ENCODE data around the gene ELK4. TPM values are rescaled to one million over a fixed set of nuclear protein-coding genes. Genes with fewer than 3 reads are reported as not detected.
"Not testable (repeated sequence)": the region's sequence is repeated elsewhere in the genome, so short reads cannot be mapped to it uniquely, and the experiment has no call there.

The ELK4 gene
- total and polyA plus RNA-seq, 4 donors = 11.9 to 23.9 (median 16.0) TPM

- 91% methylated on average over 4 of the region's 11 CpGs for WGBS (ENCODE audit: insufficient coverage)
- no peaks in the 10 kb centered on the region for H3K9me3 ChIP-seq (ENCODE audit: control insufficient read depth, insufficient read depth, low read length)
- H3K27ac ChIP-seq (ENCODE audit: low read depth, low read length) = no peak overlapping the region
- peaks cover 5% of the 10 kb centered on the region for H3K4me1 ChIP-seq (ENCODE audit: control insufficient read depth, insufficient read depth, low read length)
- H3K27me3 ChIP-seq (ENCODE audit: control insufficient read depth, insufficient read depth, low read length) = no peaks in the 10 kb centered on the region
- no peak overlapping the region for H3K4me3 ChIP-seq (ENCODE audit: low read depth, low read length)
- no peaks in the 10 kb centered on the region for H3K36me3 ChIP-seq (ENCODE audit: control insufficient read depth, insufficient read depth, low read length)
- DNase-seq (ENCODE audit: low read depth in 4 of 6, low spot score in 6 of 6) = no peak
Observed at GRCh38 chr1:205652984-205653383, 21.2 kb upstream of the ELK4 start.

DNA sequence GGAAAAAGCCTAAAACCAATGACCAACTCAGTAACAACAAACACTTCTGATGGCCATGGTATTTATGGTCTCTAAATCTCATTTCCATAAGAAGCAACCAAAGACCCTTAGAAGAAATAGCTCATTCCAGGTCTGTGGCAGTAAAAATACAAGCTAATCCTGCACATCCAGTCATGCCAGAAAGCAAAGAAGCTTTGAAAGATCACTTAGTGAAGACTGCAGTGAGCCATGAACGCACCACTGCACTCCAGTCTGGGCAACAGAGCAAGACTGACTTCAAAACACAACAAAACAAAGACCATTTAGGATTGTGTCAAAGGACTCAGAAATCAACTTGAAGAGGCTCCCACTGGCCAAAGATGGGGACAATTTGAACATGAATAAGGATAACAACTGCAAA is 18.4 kb upstream of the ELK4 start:
- Histone ChIP-seq H3K4me3 (ENCODE audit: low read depth, low read length) (no peak overlapping the region), H3K36me3 (ENCODE audit: control insufficient read depth, insufficient read depth, low read length) (no peaks in the 10 kb centered on the region), H3K9me3 (ENCODE audit: control insufficient read depth, insufficient read depth, low read length) (no peaks in the 10 kb centered on the region), H3K4me1 (ENCODE audit: control insufficient read depth, insufficient read depth, low read length) (peaks cover 5% of the 10 kb centered on the region), H3K27ac (ENCODE audit: low read depth, low read length) (no peak overlapping the region), H3K27me3 (ENCODE audit: control insufficient read depth, insufficient read depth, low read length) (no peaks in the 10 kb centered on the region)
- DNase-seq (ENCODE audit: low read depth in 4 of 6, low spot score in 6 of 6) = no peak
- whole genome bisulfite sequencing (ENCODE audit: insufficient coverage) = no CpG with 5 or more reads among the region's 1 CpG

DNA sequence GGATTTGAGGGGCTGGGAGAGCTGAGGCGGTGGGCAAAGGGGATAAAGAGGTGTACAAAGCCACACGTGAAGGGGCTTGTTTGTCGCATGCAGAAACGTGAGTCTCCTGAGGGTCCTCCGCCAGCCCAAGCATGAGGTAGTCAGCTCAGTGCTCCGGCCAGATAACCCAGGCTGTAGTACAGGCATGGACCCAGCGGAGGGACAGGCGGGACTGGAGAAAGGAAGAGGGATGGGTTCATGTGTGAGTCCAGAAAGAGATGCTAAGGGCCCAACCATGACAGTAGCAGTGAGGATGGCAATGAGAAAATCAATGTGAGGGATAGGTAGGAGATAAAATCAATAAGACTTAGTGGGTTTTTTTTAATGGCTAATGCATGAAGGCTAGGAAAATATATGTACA is 13.7 kb upstream of the ELK4 start:
- Histone ChIP-seq H3K4me3 (ENCODE audit: low read depth, low read length) (no peak overlapping the region), H3K4me1 (ENCODE audit: control insufficient read depth, insufficient read depth, low read length) (peaks cover 5% of the 10 kb centered on the region), H3K9me3 (ENCODE audit: control insufficient read depth, insufficient read depth, low read length) (no peaks in the 10 kb centered on the region), H3K27ac (ENCODE audit: low read depth, low read length) (no peak overlapping the region), H3K36me3 (ENCODE audit: control insufficient read depth, insufficient read depth, low read length) (no peaks in the 10 kb centered on the region), H3K27me3 (ENCODE audit: control insufficient read depth, insufficient read depth, low read length) (no peaks in the 10 kb centered on the region)
- DNase-seq (ENCODE audit: low read depth in 4 of 6, low spot score in 6 of 6) = no peak
- WGBS (ENCODE audit: insufficient coverage) = 89% methylated on average over 8 of the region's 8 CpGs

GRCh38 chr1:205642679-205643307 is 11.0 kb upstream of the ELK4 start:
- no peak overlapping the region for H3K27ac ChIP-seq (ENCODE audit: low read depth, low read length)
- H3K9me3 ChIP-seq (ENCODE audit: control insufficient read depth, insufficient read depth, low read length) = no peaks in the 10 kb centered on the region
- DNase-seq (ENCODE audit: low read depth in 4 of 6, low spot score in 6 of 6) = no peak
- 88% methylated on average over 2 of the region's 2 CpGs for whole genome bisulfite sequencing (ENCODE audit: insufficient coverage)
- no peaks in the 10 kb centered on the region for H3K4me1 ChIP-seq (ENCODE audit: control insufficient read depth, insufficient read depth, low read length)
- H3K36me3 ChIP-seq (ENCODE audit: control insufficient read depth, insufficient read depth, low read length) = no peaks in the 10 kb centered on the region
- H3K27me3 ChIP-seq (ENCODE audit: control insufficient read depth, insufficient read depth, low read length) = no peaks in the 10 kb centered on the region
- no peak overlapping the region for H3K4me3 ChIP-seq (ENCODE audit: low read depth, low read length)

GRCh38 chr1:205639567-205639966 is 7.8 kb upstream of the ELK4 start:
- H3K4me3 ChIP-seq (ENCODE audit: low read depth, low read length) = no peak overlapping the region
- no peaks in the 10 kb centered on the region for H3K27me3 ChIP-seq (ENCODE audit: control insufficient read depth, insufficient read depth, low read length)
- no peak for DNase-seq (ENCODE audit: low read depth in 4 of 6, low spot score in 6 of 6)
- WGBS (ENCODE audit: insufficient coverage) = no CpG with 5 or more reads among the region's 1 CpG
- no peak overlapping the region for H3K27ac ChIP-seq (ENCODE audit: low read depth, low read length)
- no peaks in the 10 kb centered on the region for H3K36me3 ChIP-seq (ENCODE audit: control insufficient read depth, insufficient read depth, low read length)
- H3K4me1 ChIP-seq (ENCODE audit: control insufficient read depth, insufficient read depth, low read length) = no peaks in the 10 kb centered on the region
- no peaks in the 10 kb centered on the region for H3K9me3 ChIP-seq (ENCODE audit: control insufficient read depth, insufficient read depth, low read length)

DNA sequence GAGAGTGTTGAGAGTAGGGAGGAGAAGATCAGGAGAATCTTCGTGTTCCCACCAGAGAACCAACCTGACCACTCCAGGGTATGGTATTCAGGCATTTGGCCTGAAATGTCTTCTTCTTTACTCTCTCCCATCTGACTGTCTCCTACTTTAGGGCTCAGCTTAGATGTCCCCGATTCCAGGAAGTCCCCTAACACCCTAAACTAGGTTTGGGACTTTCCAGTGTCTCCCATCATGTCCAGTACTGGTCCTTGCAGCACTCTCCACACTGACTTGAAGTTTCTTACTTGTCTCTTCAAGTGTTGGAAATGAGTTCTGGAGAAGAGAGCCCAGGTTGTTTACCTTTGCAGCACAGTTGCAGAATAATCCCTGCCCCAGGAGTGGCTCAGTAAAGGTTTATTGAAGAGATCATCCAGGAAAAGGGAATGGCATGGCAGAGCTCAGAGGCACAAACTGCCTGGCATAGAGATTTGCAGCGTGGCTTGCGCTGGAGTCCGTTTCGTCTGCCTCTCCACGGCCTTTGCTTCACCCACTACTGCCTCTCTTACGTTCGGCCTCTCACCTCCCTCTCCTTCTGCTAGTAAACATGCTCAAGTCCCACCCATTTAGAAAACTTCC is 6.2 kb upstream of the ELK4 start:
- 90% methylated on average over 9 of the region's 9 CpGs for WGBS (ENCODE audit: insufficient coverage)
- Histone ChIP-seq H3K27ac (ENCODE audit: low read depth, low read length) (no peak overlapping the region), H3K9me3 (ENCODE audit: control insufficient read depth, insufficient read depth, low read length) (no peaks in the 10 kb centered on the region), H3K27me3 (ENCODE audit: control insufficient read depth, insufficient read depth, low read length) (no peaks in the 10 kb centered on the region), H3K4me1 (ENCODE audit: control insufficient read depth, insufficient read depth, low read length) (no peaks in the 10 kb centered on the region), H3K4me3 (ENCODE audit: low read depth, low read length) (no peak overlapping the region), H3K36me3 (ENCODE audit: control insufficient read depth, insufficient read depth, low read length) (no peaks in the 10 kb centered on the region)
- no peak for DNase-seq (ENCODE audit: low read depth in 4 of 6, low spot score in 6 of 6)

DNA sequence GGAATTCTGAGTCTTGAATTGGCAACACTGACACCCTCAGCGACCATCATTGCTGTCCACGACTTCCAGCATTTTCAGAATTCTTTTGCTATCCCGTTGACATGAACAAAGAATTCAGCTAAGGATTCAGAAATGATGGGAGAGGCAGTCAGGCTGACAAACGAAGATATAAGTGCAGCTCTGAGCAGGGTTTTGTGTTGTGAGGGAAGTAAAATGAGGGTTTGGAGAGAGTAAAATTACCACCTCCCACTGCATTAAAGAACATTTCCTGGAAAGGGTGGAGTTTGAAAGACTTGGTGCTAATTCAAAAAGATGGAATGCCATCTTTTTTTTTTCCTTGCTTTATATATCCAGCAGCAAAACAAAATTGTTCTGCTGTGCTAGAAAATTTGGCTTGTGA is 4.9 kb upstream of the ELK4 start:
- no peaks in the 10 kb centered on the region for H3K9me3 ChIP-seq (ENCODE audit: control insufficient read depth, insufficient read depth, low read length)
- H3K27me3 ChIP-seq (ENCODE audit: control insufficient read depth, insufficient read depth, low read length) = no peaks in the 10 kb centered on the region
- H3K36me3 ChIP-seq (ENCODE audit: control insufficient read depth, insufficient read depth, low read length) = no peaks in the 10 kb centered on the region
- peak in 2 of 6 donors; percentile 8 to 44 for DNase-seq (ENCODE audit: low read depth in 4 of 6, low spot score in 6 of 6)
- no peak overlapping the region for H3K27ac ChIP-seq (ENCODE audit: low read depth, low read length)
- H3K4me3 ChIP-seq (ENCODE audit: low read depth, low read length) = no peak overlapping the region
- no CpG with 5 or more reads among the region's 4 CpGs for WGBS (ENCODE audit: insufficient coverage)
- H3K4me1 ChIP-seq (ENCODE audit: control insufficient read depth, insufficient read depth, low read length) = no peaks in the 10 kb centered on the region

- not testable (repeated sequence) for H3K9me3 ChIP-seq (ENCODE audit: control insufficient read depth, insufficient read depth, low read length); H3K4me3 ChIP-seq (ENCODE audit: low read depth, low read length); H3K27ac ChIP-seq (ENCODE audit: low read depth, low read length); H3K36me3 ChIP-seq (ENCODE audit: control insufficient read depth, insufficient read depth, low read length); DNase-seq (ENCODE audit: low read depth in 4 of 6, low spot score in 6 of 6); H3K27me3 ChIP-seq (ENCODE audit: control insufficient read depth, insufficient read depth, low read length); H3K4me1 ChIP-seq (ENCODE audit: control insufficient read depth, insufficient read depth, low read length)
- WGBS (ENCODE audit: insufficient coverage) = 90% methylated on average over 6 of the region's 7 CpGs
Observed at GRCh38 chr1:205636138-205636530, 4.3 kb upstream of the ELK4 start.

GRCh38 chr1:205633421-205633976 is 1.7 kb upstream of the ELK4 start:
- Histone ChIP-seq H3K36me3 (ENCODE audit: control insufficient read depth, insufficient read depth, low read length) (no peaks in the 10 kb centered on the region), H3K4me3 (ENCODE audit: low read depth, low read length) (no peak overlapping the region), H3K4me1 (ENCODE audit: control insufficient read depth, insufficient read depth, low read length) (peaks cover 4% of the 10 kb centered on the region), H3K27ac (ENCODE audit: low read depth, low read length) (no peak overlapping the region), H3K9me3 (ENCODE audit: control insufficient read depth, insufficient read depth, low read length) (no peaks in the 10 kb centered on the region), H3K27me3 (ENCODE audit: control insufficient read depth, insufficient read depth, low read length) (no peaks in the 10 kb centered on the region)
- DNase-seq (ENCODE audit: low read depth in 4 of 6, low spot score in 6 of 6) = peak in 1 of 6 donors; percentile 56
- WGBS (ENCODE audit: insufficient coverage) = 78% methylated on average over 4 of the region's 6 CpGs

- H3K36me3 ChIP-seq (ENCODE audit: control insufficient read depth, insufficient read depth, low read length) = no peaks in the 10 kb centered on the region
- H3K9me3 ChIP-seq (ENCODE audit: control insufficient read depth, insufficient read depth, low read length) = no peaks in the 10 kb centered on the region
- H3K27ac ChIP-seq (ENCODE audit: low read depth, low read length) = peak overlapping the region; percentile 90
- H3K27me3 ChIP-seq (ENCODE audit: control insufficient read depth, insufficient read depth, low read length) = no peaks in the 10 kb centered on the region
- DNase-seq (ENCODE audit: low read depth in 4 of 6, low spot score in 6 of 6) = peak in 1 of 6 donors; percentile 5
- no CpG with 5 or more reads among the region's 3 CpGs for WGBS (ENCODE audit: insufficient coverage)
- peak overlapping the region; percentile 85 for H3K4me3 ChIP-seq (ENCODE audit: low read depth, low read length)
- peaks cover 4% of the 10 kb centered on the region for H3K4me1 ChIP-seq (ENCODE audit: control insufficient read depth, insufficient read depth, low read length)
Observed at GRCh38 chr1:205632669-205633169, 908 bp upstream of the ELK4 start.
